Measurements from ENCODE around the gene TAF1. TPM values are rescaled to one million over a fixed set of nuclear protein-coding genes. Genes with fewer than 3 reads are reported as not detected.

TAF1 gene
- total and polyA plus RNA-seq, 9 of the 15 experiments (the other 6 are each of a cell fraction or from before 2014, with no cell fraction given), result 6.4 to 45.1 (median 38.1) TPM

DNA sequence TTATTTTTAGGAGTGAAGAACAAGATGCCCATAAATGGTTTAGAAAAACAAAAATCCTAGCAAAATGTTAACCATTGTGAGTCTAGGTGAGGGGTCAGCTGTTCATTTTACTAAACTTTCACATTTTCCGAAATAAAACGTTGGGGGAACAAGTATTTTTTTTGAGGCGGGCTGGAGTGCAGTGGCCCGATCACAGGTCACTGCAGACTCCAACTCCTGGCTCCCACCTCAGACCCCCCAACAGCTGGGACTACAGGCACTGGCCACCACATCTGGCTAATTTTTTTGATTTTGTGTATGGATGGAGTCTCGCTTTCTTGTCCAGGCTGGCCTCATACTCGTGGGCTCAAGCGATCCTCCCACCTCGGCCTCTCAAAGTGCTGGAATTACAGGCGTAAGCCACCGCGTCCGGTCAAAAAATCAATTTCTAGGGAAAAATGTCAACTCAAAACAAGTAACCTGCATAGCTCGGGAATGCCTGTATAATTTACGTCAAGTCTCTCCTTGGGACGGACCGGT lies 742 bp upstream of the TAF1 start (continued):
- no peak for TF ChIP-seq HNRNPH1 (optimal IDR thresholded peaks at IDR 0.05; ENCODE audit: low read depth, low read length)
- no peak for TF ChIP-seq NBN (IDR thresholded peaks at IDR 0.05; ENCODE audit: low read depth)
- peak; percentile 43; the same call in 1 of the 2 replicates for TF ChIP-seq ZFX (CRISPR knock-in tag; IDR thresholded peaks at IDR 0.05)
- no peak for TF ChIP-seq TAF9B (IDR thresholded peaks at IDR 0.05; ENCODE audit: partially characterized antibody)
- TF ChIP-seq, protein P1, sequence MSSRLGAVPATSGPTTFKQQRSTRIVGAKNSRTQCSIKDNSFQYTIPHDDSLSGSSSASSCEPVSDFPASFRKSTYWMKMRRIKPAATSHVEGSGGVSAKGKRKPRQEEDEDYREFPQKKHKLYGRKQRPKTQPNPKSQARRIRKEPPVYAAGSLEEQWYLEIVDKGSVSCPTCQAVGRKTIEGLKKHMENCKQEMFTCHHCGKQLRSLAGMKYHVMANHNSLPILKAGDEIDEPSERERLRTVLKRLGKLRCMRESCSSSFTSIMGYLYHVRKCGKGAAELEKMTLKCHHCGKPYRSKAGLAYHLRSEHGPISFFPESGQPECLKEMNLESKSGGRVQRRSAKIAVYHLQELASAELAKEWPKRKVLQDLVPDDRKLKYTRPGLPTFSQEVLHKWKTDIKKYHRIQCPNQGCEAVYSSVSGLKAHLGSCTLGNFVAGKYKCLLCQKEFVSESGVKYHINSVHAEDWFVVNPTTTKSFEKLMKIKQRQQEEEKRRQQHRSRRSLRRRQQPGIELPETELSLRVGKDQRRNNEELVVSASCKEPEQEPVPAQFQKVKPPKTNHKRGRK (tag; IDR thresholded peaks at IDR 0.05), result no peak
- no peak for TF ChIP-seq FOXA3 (CRISPR knock-in tag; conservative IDR thresholded peaks at IDR 0.05 in 1 of 2, IDR thresholded peaks at IDR 0.05 in 1 of 2)
- no peak for TF ChIP-seq CHD4 (IDR thresholded peaks at IDR 0.05; ENCODE audit: insufficient read depth, insufficient replicate concordance, low read depth, low read length, poor library complexity, severe bottlenecking)
- TF ChIP-seq ILF3 (IDR thresholded peaks at IDR 0.05; ENCODE audit: borderline replicate concordance), result no peak
- TF ChIP-seq, protein P2, sequence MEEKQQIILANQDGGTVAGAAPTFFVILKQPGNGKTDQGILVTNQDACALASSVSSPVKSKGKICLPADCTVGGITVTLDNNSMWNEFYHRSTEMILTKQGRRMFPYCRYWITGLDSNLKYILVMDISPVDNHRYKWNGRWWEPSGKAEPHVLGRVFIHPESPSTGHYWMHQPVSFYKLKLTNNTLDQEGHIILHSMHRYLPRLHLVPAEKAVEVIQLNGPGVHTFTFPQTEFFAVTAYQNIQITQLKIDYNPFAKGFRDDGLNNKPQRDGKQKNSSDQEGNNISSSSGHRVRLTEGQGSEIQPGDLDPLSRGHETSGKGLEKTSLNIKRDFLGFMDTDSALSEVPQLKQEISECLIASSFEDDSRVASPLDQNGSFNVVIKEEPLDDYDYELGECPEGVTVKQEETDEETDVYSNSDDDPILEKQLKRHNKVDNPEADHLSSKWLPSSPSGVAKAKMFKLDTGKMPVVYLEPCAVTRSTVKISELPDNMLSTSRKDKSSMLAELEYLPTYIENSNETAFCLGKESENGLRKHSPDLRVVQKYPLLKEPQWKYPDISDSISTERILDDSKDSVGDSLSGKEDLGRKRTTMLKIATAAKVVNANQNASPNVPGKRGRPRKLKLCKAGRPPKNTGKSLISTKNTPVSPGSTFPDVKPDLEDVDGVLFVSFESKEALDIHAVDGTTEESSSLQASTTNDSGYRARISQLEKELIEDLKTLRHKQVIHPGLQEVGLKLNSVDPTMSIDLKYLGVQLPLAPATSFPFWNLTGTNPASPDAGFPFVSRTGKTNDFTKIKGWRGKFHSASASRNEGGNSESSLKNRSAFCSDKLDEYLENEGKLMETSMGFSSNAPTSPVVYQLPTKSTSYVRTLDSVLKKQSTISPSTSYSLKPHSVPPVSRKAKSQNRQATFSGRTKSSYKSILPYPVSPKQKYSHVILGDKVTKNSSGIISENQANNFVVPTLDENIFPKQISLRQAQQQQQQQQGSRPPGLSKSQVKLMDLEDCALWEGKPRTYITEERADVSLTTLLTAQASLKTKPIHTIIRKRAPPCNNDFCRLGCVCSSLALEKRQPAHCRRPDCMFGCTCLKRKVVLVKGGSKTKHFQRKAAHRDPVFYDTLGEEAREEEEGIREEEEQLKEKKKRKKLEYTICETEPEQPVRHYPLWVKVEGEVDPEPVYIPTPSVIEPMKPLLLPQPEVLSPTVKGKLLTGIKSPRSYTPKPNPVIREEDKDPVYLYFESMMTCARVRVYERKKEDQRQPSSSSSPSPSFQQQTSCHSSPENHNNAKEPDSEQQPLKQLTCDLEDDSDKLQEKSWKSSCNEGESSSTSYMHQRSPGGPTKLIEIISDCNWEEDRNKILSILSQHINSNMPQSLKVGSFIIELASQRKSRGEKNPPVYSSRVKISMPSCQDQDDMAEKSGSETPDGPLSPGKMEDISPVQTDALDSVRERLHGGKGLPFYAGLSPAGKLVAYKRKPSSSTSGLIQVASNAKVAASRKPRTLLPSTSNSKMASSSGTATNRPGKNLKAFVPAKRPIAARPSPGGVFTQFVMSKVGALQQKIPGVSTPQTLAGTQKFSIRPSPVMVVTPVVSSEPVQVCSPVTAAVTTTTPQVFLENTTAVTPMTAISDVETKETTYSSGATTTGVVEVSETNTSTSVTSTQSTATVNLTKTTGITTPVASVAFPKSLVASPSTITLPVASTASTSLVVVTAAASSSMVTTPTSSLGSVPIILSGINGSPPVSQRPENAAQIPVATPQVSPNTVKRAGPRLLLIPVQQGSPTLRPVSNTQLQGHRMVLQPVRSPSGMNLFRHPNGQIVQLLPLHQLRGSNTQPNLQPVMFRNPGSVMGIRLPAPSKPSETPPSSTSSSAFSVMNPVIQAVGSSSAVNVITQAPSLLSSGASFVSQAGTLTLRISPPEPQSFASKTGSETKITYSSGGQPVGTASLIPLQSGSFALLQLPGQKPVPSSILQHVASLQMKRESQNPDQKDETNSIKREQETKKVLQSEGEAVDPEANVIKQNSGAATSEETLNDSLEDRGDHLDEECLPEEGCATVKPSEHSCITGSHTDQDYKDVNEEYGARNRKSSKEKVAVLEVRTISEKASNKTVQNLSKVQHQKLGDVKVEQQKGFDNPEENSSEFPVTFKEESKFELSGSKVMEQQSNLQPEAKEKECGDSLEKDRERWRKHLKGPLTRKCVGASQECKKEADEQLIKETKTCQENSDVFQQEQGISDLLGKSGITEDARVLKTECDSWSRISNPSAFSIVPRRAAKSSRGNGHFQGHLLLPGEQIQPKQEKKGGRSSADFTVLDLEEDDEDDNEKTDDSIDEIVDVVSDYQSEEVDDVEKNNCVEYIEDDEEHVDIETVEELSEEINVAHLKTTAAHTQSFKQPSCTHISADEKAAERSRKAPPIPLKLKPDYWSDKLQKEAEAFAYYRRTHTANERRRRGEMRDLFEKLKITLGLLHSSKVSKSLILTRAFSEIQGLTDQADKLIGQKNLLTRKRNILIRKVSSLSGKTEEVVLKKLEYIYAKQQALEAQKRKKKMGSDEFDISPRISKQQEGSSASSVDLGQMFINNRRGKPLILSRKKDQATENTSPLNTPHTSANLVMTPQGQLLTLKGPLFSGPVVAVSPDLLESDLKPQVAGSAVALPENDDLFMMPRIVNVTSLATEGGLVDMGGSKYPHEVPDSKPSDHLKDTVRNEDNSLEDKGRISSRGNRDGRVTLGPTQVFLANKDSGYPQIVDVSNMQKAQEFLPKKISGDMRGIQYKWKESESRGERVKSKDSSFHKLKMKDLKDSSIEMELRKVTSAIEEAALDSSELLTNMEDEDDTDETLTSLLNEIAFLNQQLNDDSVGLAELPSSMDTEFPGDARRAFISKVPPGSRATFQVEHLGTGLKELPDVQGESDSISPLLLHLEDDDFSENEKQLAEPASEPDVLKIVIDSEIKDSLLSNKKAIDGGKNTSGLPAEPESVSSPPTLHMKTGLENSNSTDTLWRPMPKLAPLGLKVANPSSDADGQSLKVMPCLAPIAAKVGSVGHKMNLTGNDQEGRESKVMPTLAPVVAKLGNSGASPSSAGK (IDR thresholded peaks at IDR 0.05), result peak; percentile 58
- no peak for TF ChIP-seq EHMT2 (IDR thresholded peaks at IDR 0.05)
- TF ChIP-seq ZNF644 (tag; IDR thresholded peaks at IDR 0.05; ENCODE audit: low read depth), result peak; percentile 51; the same call in 1 of the 2 replicates
- TF ChIP-seq TFAM (CRISPR knock-in tag; conservative IDR thresholded peaks at IDR 0.05), result no peak
- no peak for TF ChIP-seq POU5F1 (IDR thresholded peaks at IDR 0.05; ENCODE audit: borderline replicate concordance, low read depth, low read length, partially characterized antibody)

All from K562 (cell line).